Hematopoietic multipotent progenitor cell treated with erythropoietin and hydrocortisone succinate and interleukin-3 and kit ligand, for 15 days (in vitro differentiated cells): ENCODE measurements around the gene FGF19.

Experiments
- DNase-seq: peaks from one replicate; pipeline ENCODE4 v3.0.0-alpha.2; 2015; ENCODE audit warnings: low spot score

Gene FGF19

GRCh38 chr11:69718147-69718546 lies 14.3 kb upstream of the FGF19 start:
- DNase-seq = no peak

GRCh38 chr11:69716891-69717747 lies 13.3 kb upstream of the FGF19 start:
- DNase-seq = no peak

- no peak for DNase-seq
These were observed 12.3 kb upstream of the FGF19 start for GRCh38 chr11:69716099-69716498.

GRCh38 chr11:69715446-69715845 lies 11.6 kb upstream of the FGF19 start:
- DNase-seq = no peak

GRCh38 chr11:69711822-69712801 lies 8.3 kb upstream of the FGF19 start:
- no peak for DNase-seq

GRCh38 chr11:69708736-69709401 lies 5.0 kb upstream of the FGF19 start:
- no peak for DNase-seq

- no peak for DNase-seq
These were observed 3.4 kb upstream of the FGF19 start for GRCh38 chr11:69707176-69707575.

GRCh38 chr11:69705901-69706787 lies 2.3 kb upstream of the FGF19 start:
- no peak for DNase-seq

GRCh38 chr11:69705351-69705811 lies 1.6 kb upstream of the FGF19 start:
- DNase-seq = no peak

- DNase-seq = no peak
These were observed 859 bp upstream of the FGF19 start for GRCh38 chr11:69704508-69705253.

GRCh38 chr11:69703453-69703767 lies 412 bp downstream of the FGF19 start:
- no peak for DNase-seq

GRCh38 chr11:69702769-69703452 lies 911 bp downstream of the FGF19 start:
- no peak for DNase-seq

GRCh38 chr11:69702239-69702691 lies 1.6 kb downstream of the FGF19 start:
- DNase-seq = no peak

- DNase-seq = no peak
These were observed 3.3 kb downstream of the FGF19 start for GRCh38 chr11:69700278-69701140.

GRCh38 chr11:69699213-69699612 lies 4.6 kb downstream of the FGF19 start:
- no peak for DNase-seq

- DNase-seq = no peak
These were observed 5.5 kb downstream of the FGF19 start for GRCh38 chr11:69698362-69698761.

- DNase-seq = no peak
These were observed 6.0 kb downstream of the FGF19 start for GRCh38 chr11:69697861-69698260.

- no peak for DNase-seq
These were observed 6.4 kb downstream of the FGF19 start for GRCh38 chr11:69697469-69697843.
